ENCODE results near the gene AP3M1.

Gene AP3M1

DNA sequence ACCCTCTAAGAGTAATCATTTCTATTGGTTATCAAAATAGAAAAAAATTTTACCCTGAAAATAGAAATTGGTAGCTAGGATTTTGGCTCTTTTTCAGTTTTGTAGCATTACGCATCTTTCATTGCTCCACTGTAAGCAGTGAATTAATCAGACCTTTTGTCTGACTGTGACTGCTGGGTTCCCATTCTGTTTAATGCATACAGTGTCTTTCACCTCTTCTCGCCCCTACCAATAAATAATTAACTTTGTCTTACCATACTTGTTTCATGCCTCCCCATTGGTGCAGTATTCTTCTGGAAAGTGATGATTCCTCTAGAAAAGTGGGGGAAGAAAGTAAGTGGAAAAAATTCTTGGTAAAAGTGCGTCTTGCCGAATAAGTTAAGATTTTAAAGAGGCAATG is 73.2 kb downstream of the AP3M1 start:
- no peak for DNase-seq

DNA sequence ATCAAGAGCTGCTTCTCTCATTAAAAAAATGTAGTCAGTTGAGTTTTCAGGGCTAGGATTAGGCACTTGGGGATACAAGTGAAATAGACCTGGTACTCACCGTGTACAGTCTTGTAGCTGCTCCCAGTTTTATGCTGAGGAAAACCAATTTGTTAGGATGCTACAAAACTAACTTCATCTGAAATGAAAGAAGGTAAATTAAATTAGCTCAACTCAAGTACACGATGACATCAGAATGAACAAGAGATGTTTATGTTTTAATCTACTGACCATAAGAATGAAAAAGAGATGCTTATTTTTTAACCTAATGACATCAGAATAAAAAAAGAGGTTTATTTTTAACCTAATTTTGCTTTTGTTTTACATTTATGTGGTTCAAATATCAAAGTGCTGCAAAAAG is 73.7 kb downstream of the AP3M1 start:
- DNase-seq, result no peak

DNA sequence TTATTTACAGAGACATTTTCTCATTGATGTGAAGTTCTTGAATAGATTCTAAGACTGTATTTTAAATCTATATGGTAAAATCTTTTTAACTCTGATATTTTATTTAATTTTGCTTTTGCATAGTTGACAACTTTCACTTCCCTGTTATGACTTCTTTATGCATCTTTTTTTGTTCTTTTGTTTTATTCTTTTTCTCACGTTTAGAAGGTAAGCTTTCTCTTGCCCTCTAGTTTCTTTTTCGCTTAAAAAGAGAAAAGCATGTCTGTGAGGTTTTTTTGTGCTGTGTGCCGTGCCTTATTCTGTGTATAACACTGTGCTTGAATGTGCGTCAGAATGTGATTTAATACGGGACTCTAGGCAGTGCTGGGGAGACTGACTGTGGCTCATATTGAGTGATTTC is 74.7 kb downstream of the AP3M1 start:
- no peak for DNase-seq

GRCh38 chr10:74072503-74072902 is 78.1 kb downstream of the AP3M1 start:
- DNase-seq, result no peak

GRCh38 chr10:74071157-74071556 is 79.5 kb downstream of the AP3M1 start:
- no peak for DNase-seq

Data from stimulated activated CD4-positive, alpha-beta T cell treated with anti-CD3 and anti-CD28 coated beads, Interleukin-2, amount 100 ng/mL, for 24 hours (primary cell).